Measurements from ENCODE around the gene TMEM170B.

The TMEM170B gene

GRCh38 chr6:11621119-11621518, 83.6 kb downstream of the TMEM170B start:
- DNase-seq, result no peak

GRCh38 chr6:11622156-11622555, 84.6 kb downstream of the TMEM170B start:
- DNase-seq, result no peak

- DNase-seq, result no peak
Measured at GRCh38 chr6:11623272-11623671, 85.7 kb downstream of the TMEM170B start.

GRCh38 chr6:11625302-11625701, 87.8 kb downstream of the TMEM170B start:
- DNase-seq, result no peak

- no peak for DNase-seq
Measured at GRCh38 chr6:11626356-11626755, 88.8 kb downstream of the TMEM170B start.

GRCh38 chr6:11628562-11628961, 91.0 kb downstream of the TMEM170B start:
- DNase-seq, result no peak

GRCh38 chr6:11631008-11631407, 93.5 kb downstream of the TMEM170B start:
- DNase-seq, result no peak

GRCh38 chr6:11631539-11631938, 94.0 kb downstream of the TMEM170B start:
- DNase-seq, result no peak

GRCh38 chr6:11632231-11632630, 94.7 kb downstream of the TMEM170B start:
- peak in 1 of 2 experiments; percentile 32 for DNase-seq

GRCh38 chr6:11632795-11633511, 95.4 kb downstream of the TMEM170B start:
- no peak for DNase-seq

Measured in SW 1271 (cell line).